Retinal pigment epithelial cell (primary cell): Measurements from ENCODE around the gene ZNF750.

Experiments
- DNase-seq: peaks from one replicate; pipeline ENCODE4 v3.0.0-alpha.2; 2010; ENCODE audit warnings: low read depth
- H3K4me3 ChIP-seq: 2 replicates; pipeline ENCODE4 v1.5.1; 2011; ENCODE audit warnings: mild to moderate bottlenecking, low read length, control low read depth, moderate library complexity
- TF ChIP-seq, protein P1 (sequence below): conservative IDR thresholded peaks from 2 replicates; pipeline ENCODE4 v1.5.1; 2011; ENCODE audit warnings: low read depth, low read length, control low read depth, inconsistent platforms

The ZNF750 gene

DNA sequence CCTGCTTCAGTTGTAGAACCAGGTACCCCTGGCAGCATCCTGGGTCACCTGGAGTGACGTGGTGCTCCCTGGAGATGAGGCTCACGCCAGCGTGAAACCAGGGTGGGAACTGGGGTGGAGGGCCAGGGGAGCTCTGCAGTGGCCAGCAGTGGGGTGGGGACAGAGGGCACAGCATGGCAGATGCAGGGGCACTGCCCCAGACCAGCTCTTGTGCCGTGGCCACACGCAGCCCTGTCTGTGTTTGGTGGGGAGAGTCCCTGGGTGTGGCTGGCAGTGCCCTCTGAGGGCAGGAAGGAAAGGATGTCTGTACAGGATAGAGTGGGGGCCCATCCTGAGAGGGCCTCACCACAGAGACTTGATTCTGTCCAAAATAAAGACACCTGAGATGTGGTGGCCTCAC lies 24.5 kb downstream of the ZNF750 start:
- no peak for DNase-seq
- H3K4me3 ChIP-seq, result no peak overlapping the region
- TF ChIP-seq, protein P1, sequence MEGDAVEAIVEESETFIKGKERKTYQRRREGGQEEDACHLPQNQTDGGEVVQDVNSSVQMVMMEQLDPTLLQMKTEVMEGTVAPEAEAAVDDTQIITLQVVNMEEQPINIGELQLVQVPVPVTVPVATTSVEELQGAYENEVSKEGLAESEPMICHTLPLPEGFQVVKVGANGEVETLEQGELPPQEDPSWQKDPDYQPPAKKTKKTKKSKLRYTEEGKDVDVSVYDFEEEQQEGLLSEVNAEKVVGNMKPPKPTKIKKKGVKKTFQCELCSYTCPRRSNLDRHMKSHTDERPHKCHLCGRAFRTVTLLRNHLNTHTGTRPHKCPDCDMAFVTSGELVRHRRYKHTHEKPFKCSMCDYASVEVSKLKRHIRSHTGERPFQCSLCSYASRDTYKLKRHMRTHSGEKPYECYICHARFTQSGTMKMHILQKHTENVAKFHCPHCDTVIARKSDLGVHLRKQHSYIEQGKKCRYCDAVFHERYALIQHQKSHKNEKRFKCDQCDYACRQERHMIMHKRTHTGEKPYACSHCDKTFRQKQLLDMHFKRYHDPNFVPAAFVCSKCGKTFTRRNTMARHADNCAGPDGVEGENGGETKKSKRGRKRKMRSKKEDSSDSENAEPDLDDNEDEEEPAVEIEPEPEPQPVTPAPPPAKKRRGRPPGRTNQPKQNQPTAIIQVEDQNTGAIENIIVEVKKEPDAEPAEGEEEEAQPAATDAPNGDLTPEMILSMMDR, result no peak

- no peak overlapping the region for H3K4me3 ChIP-seq
- TF ChIP-seq, protein P1, result no peak
- no peak for DNase-seq
Observed at GRCh38 chr17:82814834-82815233, 25.0 kb downstream of the ZNF750 start.

- TF ChIP-seq, protein P1, result no peak
- no peak overlapping the region for H3K4me3 ChIP-seq
- DNase-seq, result no peak
Observed at GRCh38 chr17:82813299-82814051, 26.3 kb downstream of the ZNF750 start.

DNA sequence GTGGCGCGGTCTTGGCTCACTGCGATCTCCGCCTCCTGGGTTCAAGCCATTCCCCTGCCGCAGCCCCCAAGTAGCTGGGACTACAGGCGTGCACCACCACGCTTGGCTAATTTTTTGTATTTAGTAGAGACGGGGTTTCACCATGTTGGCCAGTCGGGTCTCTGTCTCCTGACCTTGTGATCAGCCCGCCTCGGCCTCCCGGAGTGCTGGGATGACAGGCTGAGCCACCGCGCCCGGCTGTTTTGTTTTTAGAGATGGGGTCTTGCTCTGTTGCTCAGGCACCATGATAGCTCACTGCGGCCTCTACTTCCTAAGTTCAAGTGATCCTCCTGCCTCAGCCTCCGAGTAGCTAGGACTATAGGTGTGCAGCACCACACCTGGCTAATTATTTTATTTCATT lies 27.2 kb downstream of the ZNF750 start:
- TF ChIP-seq, protein P1, result no peak
- no peak for DNase-seq
- no peak overlapping the region for H3K4me3 ChIP-seq

DNA sequence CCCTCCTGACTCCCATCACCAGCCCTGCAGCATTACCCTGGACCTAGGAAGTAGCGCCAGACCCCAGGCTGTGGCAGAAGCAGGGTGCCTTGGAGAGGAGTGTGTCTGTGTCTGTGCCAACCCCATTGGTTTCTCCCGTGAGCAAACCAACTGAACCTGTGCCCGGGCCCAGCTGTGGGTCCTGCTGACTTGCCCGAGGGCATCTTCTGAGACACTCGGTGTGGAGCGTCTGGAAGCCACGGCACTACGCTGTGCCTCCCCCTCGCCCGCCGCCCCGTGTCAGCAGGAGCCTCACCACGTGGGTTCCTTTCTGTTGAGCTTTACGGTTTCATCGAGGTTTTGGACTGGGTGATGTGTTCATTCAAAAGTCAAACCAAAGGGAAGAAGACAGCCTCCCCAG lies 27.8 kb downstream of the ZNF750 start:
- no peak overlapping the region for H3K4me3 ChIP-seq
- TF ChIP-seq, protein P1, result no peak
- DNase-seq, result no peak

DNA sequence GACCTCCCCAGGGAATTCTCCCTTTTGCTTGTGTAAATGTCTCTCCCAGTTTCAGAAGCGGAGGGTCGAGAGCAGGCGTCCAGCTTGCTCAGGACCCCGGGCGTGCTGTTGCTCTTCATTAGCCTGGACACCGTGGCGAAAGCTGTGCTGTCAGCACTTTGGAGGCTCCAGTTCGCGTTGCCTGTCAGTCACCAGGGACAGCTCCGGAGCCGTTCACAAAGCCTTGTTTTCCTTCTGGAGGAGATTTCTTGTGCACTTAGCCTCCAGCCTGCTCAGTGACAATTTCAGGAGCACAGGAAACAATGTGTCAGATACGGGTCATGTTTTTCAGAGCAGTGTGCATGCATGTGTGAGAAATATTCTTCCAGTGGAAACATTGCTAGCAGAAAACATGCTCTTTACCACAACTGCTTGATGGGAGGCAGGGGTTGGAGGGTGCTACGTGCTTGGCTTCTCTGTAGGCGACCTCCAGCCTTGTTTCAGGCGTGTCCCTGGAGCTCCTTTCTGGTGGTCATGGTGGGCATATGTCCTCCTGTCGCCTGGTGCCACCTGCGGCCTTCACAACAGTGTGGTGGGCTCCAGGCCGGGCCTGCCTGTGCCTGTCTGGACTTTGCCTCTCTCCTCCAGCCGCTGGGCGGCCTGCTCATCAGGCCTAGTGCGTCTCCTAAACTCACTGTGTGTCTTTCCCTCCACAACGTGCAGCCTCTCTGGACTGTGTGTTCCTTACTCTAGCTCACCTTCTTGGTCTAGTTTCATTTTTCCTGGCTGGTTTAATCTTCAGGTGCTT lies 29.0 kb downstream of the ZNF750 start:
- TF ChIP-seq, protein P1, result no peak
- H3K4me3 ChIP-seq, result no peak overlapping the region

More for the DNA sequence above, 29.0 kb downstream of the ZNF750 start:
- no peak for DNase-seq
